ENCODE results near the gene DNAJC5G. TPM values are rescaled to one million over a fixed set of nuclear protein-coding genes. Genes with fewer than 3 reads are reported as not detected.

Gene DNAJC5G, protein sequence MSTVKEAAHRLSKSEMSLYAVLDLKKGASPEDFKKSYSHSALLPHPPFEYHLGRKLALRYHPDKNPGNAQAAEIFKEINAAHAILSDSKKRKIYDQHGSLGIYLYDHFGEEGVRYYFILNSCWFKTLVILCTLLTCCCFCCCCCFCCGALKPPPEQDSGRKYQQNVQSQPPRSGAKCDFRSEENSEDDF
- total RNA-seq (ENCODE audit: insufficient read depth, low replicate concordance) = not detected

- DNase-seq (ENCODE audit: low spot score) = no peak
Observed at GRCh38 chr2:27275211-27276150, at the start of gene DNAJC5G. Gene DNAJC5G, plus strand, starts transcription at chr2:27275433. Its CDS starts 1,296 bp downstream, at chr2:27276729.

DNA sequence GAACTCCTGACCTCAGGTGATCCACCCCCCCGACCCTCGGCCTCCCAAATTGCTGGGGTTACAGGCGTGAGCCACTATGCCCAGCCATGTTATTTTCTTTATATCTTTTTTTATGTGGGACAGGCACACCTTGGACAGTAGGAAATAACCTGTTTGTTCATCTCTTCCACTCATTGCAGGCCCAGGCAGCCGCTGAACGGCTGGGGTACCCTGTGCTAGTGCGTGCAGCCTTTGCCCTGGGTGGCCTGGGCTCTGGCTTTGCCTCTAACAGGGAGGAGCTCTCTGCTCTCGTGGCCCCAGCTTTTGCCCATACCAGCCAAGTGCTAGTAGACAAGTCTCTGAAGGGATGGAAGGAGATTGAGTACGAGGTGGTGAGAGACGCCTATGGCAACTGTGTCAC is 49.7 kb upstream of the DNAJC5G start:
- no peak for DNase-seq (ENCODE audit: low spot score)

GRCh38 chr2:27227501-27227900 is 47.7 kb upstream of the DNAJC5G start:
- DNase-seq (ENCODE audit: low spot score) = no peak

DNA sequence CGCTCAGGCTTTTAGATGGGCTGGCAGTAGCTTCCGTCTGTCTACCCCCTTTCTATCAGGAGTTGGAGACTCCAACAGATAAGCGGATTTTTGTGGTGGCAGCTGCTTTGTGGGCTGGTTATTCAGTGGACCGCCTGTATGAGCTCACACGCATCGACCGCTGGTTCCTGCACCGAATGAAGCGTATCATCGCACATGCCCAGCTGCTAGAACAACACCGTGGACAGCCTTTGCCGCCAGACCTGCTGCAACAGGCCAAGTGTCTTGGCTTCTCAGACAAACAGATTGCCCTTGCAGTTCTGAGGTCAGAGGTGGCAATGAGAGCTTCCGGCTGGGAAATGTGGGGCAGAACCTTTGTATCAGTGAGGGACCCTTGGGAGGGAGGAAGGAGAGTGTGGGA is 43.3 kb upstream of the DNAJC5G start:
- no peak for DNase-seq (ENCODE audit: low spot score)

DNA sequence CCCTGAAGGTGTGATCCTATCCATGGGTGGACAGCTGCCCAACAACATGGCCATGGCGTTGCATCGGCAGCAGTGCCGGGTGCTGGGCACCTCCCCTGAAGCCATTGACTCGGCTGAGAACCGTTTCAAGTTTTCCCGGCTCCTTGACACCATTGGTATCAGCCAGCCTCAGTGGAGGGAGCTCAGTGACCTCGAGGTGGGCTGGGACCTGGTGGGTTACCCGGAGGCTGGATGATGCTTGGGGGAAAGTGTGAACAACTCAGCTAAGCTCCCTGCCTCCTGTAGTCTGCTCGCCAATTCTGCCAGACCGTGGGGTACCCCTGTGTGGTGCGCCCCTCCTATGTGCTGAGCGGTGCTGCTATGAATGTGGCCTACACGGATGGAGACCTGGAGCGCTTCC is 41.9 kb upstream of the DNAJC5G start:
- no peak for DNase-seq (ENCODE audit: low spot score)

GRCh38 chr2:27236136-27236535 is 39.1 kb upstream of the DNAJC5G start:
- DNase-seq (ENCODE audit: low spot score) = no peak

DNA sequence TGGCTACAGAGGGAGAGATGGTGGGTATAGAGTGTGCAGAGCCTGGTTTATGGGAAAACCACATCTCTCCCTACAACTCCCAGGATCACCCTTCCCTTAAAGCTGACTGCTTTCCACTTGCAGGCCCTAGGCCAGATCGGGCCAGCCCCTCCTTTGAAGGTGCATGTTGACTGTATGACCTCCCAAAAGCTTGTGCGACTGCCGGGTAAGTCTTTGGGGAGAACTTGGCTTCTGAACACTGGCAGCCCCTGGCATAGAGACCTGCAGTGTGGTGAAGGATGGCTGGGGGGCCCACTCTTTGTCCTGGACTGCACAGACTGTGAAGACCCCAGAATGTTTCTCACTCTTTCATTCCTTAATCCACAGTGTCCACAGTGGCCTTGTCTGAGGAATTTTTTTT is 38.6 kb upstream of the DNAJC5G start:
- DNase-seq (ENCODE audit: low spot score) = no peak

DNA sequence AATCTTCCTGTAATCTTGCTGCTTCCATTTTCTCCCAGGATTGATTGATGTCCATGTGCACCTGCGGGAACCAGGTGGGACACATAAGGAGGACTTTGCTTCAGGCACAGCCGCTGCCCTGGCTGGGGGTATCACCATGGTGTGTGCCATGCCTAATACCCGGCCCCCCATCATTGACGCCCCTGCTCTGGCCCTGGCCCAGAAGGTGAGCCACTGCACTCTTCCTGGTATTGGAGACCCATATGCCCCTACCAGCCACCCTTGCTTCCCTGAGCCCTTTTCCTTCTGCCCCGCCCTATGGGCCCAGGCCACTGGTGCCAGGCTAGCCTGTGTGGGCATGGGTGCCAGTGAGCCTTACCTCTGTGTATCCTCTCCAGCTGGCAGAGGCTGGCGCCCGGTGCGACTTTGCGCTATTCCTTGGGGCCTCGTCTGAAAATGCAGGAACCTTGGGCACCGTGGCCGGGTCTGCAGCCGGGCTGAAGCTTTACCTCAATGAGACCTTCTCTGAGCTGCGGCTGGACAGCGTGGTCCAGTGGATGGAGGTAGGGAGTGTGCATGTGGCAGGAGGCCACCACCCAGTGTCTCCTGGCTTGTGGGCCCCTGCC is 37.8 kb upstream of the DNAJC5G start:
- no peak for DNase-seq (ENCODE audit: low spot score)

DNA sequence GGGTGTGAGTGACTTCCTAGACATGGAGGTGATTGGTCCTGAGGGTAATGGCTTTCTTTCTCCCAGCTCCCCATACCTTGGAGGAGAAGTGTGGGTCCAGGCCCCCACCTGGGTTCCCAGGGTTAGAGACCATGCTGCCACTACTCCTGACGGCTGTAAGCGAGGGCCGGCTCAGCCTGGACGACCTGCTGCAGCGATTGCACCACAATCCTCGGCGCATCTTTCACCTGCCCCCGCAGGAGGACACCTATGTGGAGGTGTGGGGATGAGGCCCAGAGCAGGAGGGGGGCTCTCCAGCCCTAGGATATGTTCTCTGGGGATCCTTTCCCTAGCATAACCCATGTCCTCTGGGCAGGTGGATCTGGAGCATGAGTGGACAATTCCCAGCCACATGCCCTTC is 36.3 kb upstream of the DNAJC5G start:
- no peak for DNase-seq (ENCODE audit: low spot score)

DNA sequence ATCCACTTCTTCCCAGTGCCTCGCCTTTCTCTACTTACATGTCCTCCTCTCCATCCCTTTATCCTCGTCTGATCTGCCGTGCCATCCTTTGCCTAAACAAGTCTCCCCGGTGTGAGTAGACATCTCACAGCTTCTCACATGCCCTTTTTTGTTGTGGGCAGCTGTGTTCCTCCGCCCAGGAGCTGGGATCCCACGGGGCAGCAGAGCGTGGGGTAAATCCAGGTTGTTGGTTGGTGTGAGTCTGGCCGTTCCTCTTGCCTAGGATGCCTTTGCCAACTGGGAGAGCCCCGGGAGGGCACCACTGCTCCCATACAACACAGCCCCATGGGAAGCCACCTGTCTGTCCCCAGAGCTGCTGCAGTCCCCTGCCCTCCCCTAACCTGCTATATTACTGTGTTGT is 34.8 kb upstream of the DNAJC5G start:
- DNase-seq (ENCODE audit: low spot score) = no peak

DNA sequence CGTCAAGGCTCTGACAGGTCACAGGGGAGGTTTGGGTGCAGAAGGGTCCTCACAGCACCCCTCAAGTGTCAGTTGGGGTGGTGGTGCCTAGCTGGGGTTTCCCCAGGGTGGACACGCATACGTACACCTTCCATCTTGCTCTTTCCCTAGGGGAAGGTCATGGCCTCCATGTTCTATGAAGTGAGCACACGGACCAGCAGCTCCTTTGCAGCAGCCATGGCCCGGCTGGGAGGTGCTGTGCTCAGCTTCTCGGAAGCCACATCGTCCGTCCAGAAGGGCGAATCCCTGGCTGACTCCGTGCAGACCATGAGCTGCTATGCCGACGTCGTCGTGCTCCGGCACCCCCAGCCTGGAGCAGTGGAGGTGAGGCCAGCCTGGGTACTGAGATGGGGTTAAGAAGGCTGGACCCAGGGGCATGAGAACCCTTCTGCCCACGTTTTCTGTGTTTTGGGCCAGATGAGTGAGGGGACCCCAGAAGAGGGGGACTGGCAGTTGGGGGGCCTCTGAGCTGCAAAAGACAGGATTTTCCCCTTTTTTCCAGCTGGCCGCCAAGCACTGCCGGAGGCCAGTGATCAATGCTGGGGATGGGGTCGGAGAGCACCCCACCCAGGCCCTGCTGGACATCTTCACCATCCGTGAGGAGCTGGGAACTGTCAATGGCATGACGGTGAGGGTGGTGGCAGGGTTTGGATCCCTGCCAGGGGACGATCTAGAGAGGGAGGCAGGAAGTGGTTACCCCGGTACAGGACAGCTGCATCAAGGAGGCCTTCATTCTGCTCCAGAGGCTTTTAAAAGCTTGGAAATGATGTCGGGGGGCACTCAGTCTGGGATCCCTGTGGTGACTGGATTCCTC is 33.2 kb upstream of the DNAJC5G start:
- no peak for DNase-seq (ENCODE audit: low spot score)

DNA sequence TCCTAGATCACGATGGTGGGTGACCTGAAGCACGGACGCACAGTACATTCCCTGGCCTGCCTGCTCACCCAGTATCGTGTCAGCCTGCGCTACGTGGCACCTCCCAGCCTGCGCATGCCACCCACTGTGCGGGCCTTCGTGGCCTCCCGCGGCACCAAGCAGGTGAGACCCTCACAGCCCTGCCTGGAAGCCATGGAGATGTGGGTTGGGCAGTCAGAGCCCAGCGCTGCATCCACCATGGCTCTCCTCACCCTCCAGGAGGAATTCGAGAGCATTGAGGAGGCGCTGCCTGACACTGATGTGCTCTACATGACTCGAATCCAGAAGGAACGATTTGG is 32.6 kb upstream of the DNAJC5G start:
- DNase-seq (ENCODE audit: low spot score) = no peak

- no peak for DNase-seq (ENCODE audit: low spot score)
Observed at GRCh38 chr2:27243391-27244130, 31.7 kb upstream of the DNAJC5G start.

DNA sequence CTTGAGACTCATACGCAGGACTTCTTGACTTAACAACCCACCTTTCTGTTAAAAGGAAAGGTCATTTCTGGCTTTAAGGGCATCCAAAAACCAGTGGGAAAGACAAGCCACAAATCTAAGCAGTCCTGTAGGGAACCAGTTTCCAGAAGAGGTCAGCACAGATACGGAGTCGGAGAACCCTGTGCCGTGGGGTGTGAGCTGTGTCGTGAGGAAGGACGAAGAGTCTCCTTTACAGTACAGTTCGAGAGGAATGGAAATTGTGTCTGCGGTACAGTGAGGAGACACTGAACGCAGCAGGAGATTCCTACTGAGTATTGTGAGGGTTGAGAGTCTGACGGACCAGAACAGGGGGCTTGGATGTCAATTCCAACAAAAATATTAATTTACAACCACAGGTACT is 30.1 kb upstream of the DNAJC5G start:
- DNase-seq (ENCODE audit: low spot score) = no peak

DNA sequence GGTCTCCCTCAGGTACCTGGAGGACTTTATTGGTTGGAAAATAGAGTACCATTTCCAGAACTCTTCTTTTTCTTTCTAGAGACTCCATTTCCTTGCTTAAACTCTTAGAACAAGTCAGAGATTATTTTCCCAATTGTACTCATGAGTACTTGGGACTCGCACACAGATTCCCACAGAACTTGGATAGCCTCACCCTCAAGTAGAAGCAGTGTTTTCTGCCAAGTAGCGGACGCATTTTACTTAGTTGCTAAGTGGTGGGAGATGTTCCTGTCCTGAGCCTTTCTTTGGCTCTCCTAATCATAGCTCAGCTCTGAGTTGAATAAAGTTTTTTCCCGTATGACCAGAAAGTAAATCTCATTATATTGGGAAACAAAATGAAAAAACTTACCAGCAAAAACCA is 29.6 kb upstream of the DNAJC5G start:
- DNase-seq (ENCODE audit: low spot score) = no peak

GRCh38 chr2:27247893-27248292 is 27.3 kb upstream of the DNAJC5G start:
- no peak for DNase-seq (ENCODE audit: low spot score)

DNA sequence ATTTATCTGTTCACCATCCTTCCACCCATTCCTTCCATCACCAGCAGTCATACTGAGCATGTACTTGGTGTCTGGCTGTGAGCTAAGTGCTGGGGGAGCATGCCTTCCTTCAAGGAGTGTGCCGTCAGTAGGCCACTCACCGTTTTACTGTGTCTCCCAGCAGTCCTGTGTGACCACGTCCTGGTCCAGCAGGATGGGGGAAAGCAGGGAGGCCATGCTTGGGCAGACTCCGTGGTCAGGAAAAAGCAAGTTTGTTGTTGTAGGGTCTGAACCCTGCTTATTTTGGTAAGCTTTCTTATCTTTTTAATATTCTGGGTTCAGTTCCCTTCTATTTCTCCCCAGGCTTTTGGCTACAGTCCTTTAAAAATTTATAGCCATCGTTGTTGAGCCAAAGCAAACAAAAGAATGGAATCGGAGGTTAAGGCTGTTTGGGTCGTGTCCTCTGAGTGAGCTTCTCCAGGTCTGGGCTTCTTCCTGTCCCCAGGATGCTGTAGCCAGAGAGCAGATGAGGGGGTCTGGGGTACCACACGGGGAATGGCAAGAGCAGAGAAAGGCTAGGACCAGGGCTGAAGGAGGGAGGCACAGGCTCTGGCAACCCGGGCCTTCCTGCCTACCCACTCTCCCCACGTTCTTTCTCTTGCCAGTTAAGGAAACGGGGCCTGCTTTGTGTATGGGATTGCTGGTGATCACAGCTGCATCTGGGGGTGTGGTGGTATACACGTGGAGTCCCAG is 25.9 kb upstream of the DNAJC5G start:
- no peak for DNase-seq (ENCODE audit: low spot score)

- DNase-seq (ENCODE audit: low spot score) = peak; percentile 31
Observed at GRCh38 chr2:27249891-27250651, 25.2 kb upstream of the DNAJC5G start.

- no peak for DNase-seq (ENCODE audit: low spot score)
Observed at GRCh38 chr2:27250652-27251379, 24.4 kb upstream of the DNAJC5G start.
